CD4-positive, alpha-beta T cell treated with Interleukin-15 for 1 hour (primary cell): ENCODE data around the gene ITGAX.

Source experiments
- DNase-seq: peaks from one replicate; pipeline ENCODE4 v3.0.0-alpha.2; 2020

The ITGAX gene

DNA sequence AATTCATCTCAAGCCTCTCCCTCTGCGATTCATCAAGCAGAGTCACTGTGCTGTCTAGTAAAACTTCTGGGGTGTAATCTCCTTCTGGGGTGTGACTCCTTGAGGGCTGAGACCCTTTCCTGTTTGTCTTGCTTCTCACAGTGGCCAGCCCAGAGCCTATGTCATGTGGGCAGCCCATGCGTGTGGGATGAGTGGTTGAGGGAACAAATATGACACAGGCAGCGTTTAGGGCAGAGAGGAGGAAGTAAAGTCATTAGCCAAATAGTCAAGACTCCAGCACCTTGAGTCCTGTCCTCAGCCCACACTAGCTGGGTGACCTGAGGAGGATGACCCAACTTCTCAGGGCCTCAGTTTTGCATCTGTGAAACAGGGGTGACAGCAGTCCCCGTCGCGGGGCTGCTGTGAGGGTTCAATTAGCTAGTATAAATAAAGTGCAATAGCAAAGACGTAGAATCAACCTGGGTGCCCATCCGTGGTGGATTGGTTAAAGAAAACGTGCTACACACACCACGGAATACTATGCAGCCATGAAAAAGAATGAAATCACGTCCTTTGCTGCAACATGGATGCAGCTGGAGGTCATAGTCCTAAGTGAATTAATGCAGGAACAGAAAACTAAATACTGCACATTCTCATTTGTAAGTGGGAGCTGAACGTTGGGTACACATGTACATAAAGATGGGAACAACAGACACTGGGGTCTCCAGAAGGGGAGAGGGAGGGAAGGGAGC is 4.5 kb upstream of the ITGAX start:
- DNase-seq, result peak; percentile 78

DNA sequence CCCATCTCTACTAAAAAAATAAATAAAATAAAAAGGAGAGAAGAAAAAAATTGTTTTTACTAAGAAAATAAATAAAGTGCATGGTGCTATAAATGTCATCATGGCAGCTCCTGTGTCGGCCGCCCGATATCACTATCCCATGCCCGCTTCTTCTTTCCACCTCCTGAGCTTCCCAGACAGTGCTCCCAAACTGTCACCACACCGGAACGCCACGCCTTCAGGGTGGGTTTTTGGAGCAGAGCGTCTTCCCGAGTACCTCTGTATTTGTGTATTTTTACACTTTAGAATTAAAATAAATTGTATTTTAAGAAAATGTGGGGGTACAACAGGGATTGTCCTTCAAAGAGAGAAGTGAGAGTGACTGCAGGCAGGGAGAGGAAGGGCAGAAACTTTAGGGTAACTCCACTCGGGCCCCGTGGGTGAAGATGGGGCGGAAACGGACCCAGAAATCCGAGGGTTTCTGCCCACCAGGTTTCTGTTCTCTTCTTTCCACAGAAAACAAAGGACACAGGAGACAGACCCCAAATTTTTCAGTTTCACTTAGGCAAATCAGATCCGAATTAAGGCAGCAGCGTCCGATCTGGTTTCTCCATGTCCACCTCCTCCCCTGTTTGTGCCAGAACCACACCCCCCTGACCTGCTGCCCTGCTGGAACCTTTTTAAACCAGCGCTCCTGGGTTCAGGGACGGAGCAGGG is 3.6 kb upstream of the ITGAX start:
- no peak for DNase-seq

DNA sequence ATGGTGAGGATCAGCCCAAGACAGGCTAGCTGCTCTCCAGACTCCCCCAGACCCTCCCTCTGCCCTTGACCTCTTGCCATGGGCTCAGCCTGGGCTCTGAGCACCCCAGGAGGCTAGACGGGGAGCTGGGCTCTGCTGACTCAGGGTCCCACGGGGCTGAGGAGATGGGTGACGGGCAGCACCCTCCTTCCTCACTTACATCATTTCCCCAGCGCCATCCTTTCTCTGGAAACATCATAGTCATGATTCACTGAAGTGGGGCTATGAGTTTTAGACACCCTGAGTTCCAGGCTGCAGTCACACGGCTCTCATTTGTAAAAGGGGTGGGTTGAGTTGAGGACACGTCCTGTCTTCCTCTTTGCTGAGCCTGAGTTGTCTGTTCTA is 3.0 kb upstream of the ITGAX start:
- peak; percentile 80 for DNase-seq

DNA sequence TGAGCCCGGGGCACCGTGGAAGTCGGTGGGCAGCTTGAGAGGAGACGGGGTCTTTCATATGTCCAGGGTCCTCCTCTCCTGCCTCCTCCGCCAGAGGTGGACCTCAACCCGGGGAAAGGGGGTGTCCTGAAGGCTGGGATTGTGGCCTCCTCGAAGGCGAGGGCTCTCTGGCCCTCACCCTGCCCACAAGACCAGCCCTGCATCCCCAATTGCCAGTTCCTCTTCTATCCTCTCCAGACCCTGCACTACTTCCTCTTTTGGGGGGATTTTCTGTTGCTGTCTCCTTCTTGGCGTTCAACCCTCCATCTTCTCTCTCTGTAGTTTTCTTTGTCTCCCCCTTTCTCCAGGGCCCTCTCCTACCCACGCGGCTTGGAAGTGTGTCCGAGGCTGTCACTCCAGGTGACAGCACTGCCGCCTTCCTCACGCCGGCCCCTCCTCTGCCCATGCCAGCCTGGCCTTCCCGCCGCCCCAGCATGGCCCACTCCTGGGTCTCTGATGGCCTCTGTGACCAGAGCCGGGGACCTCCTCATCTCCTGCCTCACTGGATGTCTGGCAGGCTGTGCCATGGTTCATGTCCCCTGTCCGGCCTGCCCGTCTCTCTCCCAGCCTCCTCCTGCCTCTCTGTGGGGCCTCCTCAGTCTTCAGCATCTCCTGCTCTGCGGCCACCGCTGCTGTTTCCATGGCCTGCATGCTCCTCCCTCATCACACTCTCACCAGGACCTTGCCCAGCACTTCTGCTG is 2.4 kb upstream of the ITGAX start:
- peak; percentile 64 for DNase-seq

DNA sequence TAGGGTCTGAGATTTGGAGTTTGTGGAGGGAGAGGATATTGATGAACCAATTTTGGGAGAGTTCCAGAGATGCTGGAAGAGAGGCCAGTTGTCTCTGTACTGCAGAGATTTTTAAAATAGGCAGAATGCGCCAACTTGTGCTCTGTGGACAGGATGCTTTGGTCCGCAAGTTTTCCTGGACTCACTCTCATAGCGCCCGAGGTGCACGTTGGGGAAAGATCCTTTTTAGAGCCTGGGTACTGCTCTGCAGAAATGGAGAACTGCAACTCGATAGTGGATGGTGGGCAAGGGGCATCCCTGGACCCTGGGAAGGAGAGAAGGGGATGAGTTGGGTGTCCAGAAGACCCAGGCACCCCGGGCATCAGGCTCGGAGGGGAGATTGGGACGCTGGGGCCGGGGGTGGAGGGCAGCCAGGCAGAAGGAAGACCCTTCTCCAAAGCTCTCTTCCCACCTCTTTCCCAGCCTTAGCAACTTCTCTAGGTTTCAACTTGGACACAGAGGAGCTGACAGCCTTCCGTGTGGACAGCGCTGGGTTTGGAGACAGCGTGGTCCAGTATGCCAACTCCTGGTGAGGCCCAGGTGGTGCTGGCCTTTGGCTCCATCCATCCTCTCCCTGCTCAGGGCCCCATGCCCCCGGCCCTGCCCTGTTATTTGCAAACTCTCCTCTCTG is 590 bp downstream of the ITGAX start:
- DNase-seq, result no peak

DNA sequence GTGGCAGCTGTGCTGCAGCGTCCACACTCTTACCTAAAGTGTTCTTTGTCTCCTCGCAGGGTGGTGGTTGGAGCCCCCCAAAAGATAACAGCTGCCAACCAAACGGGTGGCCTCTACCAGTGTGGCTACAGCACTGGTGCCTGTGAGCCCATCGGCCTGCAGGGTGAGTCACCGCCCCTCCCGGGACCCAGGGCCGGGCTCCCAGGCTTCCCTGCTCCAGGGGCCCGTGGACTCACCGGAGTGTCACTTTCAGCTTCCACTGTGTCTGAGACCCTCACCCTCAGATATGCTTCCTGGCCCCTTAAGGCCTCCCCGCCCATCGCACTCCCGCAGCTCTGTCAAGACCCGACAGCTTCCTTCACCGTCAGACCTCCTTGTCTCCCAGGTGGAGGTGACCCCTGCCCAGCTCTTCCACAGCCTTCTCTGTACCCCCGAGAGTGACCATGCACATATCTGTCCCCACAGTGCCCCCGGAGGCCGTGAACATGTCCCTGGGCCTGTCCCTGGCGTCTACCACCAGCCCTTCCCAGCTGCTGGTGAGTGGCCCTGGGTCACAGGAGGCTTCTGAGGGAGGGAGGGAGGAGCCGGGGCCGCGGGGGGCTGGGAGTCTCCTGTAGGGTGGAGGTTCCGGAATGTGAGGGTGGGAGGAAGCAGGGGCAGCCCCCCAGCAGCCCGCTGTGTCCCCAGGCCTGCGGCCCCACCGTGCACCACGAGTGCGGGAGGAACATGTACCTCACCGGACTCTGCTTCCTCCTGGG is 1.8 kb downstream of the ITGAX start:
- DNase-seq, result no peak

DNA sequence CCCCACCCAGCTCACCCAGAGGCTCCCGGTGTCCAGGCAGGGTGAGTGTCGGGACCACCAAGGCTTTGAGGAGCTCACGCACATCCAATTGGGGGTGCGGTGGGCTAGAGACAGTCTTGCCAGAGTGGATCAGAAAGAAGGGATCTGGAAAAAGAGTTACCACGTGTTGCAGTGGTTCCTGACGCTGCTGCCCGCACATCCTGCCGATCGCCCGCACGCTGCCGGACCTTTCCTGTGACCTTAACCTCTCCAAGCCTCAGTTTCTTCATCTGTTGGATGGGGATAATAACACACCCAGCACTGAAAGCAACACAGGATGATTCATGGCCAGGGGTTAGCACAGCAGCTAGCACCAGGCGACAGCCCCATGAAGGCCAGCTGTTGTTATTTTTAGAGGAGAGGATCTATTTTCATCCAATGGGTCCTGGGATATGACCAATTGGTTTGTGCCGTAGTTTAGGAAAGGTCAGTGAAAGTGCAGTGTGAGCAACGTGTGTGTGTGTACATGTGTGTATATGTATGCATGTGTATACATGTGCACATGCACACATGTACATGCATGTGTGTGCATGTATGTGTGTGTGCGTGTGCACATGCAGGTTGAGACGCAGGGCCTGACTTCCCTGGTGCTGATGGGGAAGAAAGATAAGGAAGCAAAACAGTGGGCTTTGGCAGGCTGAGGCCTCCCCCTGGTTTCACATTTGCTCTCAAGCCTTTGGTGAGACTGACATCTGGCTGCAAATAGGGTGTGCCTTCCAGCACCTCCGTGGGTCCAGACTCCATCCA is 2.5 kb downstream of the ITGAX start:
- DNase-seq, result peak; percentile 43

DNA sequence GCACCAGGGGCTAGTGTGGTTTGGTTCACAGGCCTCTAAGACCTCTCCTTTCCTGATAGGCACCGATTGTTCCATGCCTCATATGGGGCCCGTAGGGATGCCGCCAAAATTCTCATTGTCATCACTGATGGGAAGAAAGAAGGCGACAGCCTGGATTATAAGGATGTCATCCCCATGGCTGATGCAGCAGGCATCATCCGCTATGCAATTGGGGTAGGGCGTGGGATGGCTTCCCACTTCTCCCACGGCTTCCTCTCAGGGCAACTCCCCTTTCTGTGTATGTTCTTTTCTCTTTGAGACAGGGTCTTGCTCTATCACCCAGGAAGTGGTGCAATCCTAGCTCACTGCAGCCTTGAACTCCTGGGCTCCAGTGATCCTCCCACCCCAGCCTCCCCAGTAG is 5.3 kb downstream of the ITGAX start:
- no peak for DNase-seq

DNA sequence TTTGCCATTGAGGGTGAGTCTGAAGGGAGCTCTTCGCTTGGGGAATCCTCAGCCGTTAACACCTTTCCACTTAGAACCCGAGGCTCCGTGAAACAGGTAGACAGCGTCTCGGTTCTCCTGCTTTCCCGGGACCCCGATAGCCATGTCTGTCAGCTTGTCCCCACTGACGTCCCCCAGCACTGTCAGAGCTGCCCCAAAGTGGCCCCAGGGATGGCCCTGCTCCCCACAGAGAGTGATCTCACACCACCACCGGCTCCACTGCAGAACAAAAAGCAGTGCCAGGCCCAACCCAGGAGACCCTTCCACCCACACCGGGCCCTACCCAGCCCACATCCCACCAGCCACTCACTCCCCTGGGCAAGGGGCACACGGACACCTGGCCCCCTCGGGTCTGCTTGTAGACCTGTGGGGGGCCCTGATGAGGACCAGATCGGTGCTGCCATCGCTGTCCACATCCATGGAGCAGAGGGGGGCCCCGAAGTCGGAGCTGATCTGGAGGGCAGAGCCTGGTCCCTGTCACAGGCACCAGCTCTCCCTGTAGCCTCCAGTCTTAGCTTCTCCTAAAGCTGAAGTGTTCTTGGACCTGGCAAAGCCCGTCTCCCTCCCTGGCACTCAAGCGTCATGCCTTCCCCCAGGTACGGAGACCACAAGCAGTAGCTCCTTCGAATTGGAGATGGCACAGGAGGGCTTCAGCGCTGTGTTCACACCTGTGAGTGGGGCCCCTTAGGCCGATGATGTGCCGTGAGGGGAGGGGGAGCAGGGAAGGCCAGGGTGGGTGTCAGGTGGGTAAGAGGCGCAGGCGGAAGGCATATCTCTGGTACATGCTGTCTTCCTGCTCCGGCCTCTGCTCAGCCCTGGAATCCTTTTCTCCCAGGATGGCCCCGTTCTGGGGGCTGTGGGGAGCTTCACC is 6.5 kb downstream of the ITGAX start:
- DNase-seq, result no peak

DNA sequence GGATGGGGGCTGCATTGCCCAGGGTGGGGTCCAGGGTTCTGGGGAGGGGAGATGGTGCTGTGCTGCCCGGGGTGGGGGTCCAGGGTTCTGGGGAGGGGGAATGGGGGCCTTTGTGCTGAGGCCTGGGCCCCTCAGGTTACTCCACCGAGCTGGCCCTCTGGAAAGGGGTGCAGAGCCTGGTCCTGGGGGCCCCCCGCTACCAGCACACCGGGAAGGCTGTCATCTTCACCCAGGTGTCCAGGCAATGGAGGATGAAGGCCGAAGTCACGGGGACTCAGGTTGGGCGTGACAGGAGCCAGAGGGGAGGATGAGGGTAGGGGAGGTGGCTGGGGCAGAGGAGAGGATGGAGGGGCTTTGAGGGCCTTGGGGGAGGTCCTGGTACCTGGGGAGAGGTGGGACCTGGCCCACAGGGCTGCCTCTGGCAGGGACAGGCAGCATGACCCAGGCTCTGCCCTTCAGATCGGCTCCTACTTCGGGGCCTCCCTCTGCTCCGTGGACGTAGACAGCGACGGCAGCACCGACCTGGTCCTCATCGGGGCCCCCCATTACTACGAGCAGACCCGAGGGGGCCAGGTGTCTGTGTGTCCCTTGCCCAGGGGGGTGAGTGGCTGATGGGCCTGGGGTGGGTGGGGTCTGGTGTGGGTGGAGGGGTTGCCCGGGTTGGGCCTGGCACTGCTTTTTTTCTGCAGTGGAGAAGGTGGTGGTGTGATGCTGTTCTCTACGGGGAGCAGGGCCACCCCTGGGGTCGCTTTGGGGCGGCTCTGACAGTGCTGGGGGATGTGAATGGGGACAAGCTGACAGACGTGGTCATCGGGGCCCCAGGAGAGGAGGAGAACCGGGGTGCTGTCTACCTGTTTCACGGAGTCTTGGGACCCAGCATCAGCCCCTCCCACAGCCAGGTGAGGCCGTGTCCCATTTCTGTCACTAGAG is 7.8 kb downstream of the ITGAX start:
- no peak for DNase-seq

DNA sequence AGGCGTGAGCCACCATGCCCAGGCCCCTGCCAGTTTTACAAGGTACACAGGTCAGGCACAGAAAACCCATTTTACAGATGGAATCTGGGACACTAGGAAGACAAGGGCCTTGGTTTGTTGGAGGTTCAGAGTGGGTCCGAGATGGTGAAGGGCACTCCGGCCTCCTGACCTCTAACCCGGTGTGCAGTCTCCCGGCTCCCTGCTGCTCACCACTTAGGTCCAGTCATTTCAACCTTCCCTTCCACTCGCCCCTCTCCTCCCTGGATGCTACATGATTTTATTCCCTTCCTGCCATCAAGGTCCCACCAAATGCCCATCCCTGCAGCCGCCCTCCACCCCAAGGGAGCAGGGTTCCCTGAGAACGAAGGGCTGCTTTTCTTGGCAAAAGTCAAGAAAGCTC is 8.7 kb downstream of the ITGAX start:
- DNase-seq, result no peak

DNA sequence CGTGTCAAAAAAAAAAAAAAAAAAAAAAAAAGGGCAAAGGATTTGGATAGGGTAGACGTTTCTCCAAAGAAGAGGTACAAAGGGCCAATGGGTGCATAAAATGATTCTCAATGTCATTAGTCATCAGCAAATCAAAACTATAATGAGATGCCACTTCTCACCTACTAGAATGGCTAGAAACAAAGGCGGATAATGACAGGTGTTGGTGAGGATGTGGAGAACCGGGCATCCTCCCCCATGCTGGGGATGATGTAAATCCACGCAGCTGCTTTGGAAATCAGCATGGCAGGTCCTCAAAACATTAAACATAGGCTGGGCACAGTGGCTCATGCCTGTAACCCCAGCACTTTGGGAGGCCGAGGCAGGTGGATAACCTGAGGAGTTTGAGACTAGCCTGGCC is 9.4 kb downstream of the ITGAX start:
- no peak for DNase-seq

DNA sequence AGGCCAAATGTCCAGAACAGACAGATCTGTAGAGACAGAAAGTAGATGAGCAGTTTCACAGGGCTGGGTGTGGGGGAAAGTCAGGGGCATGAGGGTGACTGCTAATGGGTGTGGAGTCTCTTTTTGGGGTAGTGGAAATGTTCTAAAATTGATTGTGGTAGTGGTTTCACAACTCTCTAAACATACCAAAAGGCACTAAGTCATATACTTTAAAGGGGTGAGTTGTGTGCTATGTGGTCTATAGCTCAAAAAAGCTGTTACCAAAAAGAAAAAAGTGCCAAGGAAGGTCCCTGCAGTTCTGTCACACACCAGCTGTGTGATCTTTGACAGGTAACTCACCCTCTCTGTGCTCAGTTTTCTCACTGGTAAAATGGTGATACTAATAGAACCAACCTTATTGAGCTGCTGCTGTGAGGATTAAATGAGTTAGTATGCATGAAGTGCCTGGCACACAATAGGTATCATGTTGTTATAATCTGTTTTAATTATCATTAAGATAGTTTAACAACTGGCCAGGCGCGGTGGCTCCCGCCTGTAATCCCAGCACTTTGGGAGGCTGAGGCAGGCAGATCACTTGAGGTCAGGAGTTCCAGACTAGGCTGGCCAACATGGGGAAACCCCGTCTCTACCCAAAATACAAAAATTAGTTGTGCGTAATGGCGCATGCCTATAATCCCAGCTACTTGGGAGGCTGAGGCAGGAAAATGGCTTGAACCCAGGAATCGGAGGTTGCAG is 10.3 kb downstream of the ITGAX start:
- DNase-seq, result no peak

DNA sequence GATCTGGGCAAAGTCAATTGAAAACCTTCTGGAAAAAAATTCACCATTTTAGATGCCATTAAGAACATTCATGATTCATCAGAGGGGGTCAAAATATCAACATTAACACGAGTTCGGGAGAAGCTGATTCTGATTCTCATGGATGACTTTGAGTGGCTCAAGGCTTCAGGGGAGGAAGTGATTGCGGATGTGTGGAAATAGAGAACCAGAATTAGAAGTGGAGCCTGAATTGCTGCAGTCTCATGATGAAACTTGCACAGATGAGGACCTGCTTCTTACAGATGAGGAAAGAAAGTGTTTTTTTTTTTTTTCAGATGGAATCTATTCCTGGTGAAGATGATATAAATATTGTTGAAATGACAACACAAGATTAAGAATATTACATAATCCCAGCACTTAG is 12.9 kb downstream of the ITGAX start:
- DNase-seq, result peak; percentile 48

DNA sequence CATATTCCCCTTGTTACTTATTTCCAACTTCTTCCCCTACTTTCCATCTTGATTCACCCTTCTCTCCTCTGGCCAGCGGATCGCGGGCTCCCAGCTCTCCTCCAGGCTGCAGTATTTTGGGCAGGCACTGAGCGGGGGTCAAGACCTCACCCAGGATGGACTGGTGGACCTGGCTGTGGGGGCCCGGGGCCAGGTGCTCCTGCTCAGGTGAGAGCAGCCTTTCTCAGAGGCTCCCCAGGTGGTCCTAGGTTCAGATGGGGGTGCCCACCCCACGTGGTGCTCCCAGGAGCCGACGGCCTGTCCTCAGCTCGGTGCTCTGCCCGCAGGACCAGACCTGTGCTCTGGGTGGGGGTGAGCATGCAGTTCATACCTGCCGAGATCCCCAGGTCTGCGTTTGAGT is 16.0 kb downstream of the ITGAX start:
- DNase-seq, result no peak

DNA sequence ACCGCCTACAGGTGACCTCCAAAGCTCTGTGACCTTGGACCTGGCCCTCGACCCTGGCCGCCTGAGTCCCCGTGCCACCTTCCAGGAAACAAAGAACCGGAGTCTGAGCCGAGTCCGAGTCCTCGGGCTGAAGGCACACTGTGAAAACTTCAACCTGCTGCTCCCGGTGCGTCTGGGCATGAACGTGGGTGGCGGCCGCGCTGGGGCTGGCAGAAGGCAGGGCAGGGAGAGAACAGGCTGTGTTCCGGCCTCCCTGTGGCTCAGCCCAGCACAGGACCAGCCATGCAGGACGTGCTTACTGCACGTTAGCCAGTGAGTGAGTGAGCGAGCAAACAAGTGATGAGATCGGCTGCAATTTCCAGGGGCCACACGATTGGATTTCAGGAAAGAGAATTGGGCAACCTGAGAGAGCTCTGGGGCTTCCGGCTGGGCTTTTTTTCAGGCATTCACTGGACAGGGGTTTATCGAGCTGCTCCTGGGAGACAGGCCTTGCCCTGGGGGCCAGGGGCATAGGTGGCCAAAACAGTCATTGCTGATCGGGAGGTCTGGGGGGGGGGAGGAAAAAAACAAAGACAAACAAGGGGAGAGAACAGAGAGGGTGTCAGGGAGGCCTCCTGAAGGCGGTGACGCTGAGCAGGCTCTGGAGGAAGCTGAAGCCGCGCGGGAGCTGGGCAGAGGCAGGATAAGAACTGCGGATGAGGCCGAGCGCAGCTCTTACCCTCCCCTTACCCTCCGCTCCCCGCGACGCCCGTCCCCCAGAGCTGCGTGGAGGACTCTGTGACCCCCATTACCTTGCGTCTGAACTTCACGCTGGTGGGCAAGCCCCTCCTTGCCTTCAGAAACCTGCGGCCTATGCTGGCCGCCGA is 16.9 kb downstream of the ITGAX start:
- DNase-seq, result no peak

DNA sequence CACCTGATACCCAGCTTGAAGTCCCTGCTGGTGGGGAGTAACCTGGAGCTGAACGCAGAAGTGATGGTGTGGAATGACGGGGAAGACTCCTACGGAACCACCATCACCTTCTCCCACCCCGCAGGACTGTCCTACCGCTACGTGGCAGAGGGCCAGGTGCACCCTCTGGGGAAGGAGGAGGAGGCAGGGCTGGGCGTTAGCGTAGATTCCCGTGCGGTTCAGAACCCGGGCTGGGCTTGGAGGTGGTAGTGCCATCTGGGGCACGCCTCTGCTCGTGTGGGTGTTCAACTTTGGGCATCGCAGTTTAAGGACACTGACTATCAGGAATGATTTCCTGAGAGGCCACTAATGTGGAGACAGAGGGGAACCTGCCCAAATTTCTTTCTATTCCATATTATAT is 18.3 kb downstream of the ITGAX start:
- no peak for DNase-seq

DNA sequence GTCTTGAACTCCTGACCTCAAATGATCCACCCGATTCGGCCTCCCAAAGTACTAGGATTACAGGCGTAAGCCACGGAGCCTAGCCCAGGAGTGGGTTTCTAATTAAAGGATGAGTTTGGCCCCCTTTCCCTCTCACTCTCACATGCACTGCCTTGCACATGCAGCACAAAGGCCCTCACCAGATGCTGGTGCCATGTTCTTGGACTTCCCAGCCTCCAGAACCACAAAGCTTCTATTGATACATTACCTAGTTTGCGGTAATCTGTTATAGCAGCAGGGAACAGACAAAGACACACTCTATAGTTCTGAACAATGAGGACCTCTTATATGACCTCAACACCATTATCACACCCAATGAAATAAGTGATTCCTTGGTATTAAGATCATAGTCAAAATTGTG is 20.3 kb downstream of the ITGAX start:
- no peak for DNase-seq
